B cell (primary cell): ENCODE results near the gene EPB41L5.

Source experiments
- CTCF ChIP-seq: fragments of 200-600 bp; IDR thresholded peaks from one replicate; pipeline ENCODE4 v1.8.0; 2022; ENCODE audit warnings: antibody characterized with exemption, mild to moderate bottlenecking
- EZH2 ChIP-seq: IDR thresholded peaks from 2 replicates; pipeline ENCODE4 v1.6.1; 2012; ENCODE audit warnings: borderline replicate concordance, low read depth, mild to moderate bottlenecking, moderate library complexity, low read length; ENCODE audit not compliant: insufficient read depth, poor library complexity, severe bottlenecking

- TF ChIP-seq CTCF (peak; percentile 94), EZH2 (no peak)
These were observed 162.2 kb downstream of the EPB41L5 start for GRCh38 chr2:120174963-120175581.
